Measurements from ENCODE around the gene KIF1A.
"Not testable (repeated sequence)": the region's sequence is repeated elsewhere in the genome, so short reads cannot be mapped to it uniquely, and the experiment has no call there.

Gene KIF1A

GRCh38 chr2:240716130-240716798 lies 103.8 kb downstream of the KIF1A start:
- DNase-seq: no peak

GRCh38 chr2:240714747-240715725 lies 105.0 kb downstream of the KIF1A start:
- DNase-seq: no peak

- no peak for DNase-seq
These were observed 105.9 kb downstream of the KIF1A start for GRCh38 chr2:240713928-240714746.

- no peak for DNase-seq
These were observed 106.7 kb downstream of the KIF1A start for GRCh38 chr2:240713071-240713927.

- no peak for DNase-seq
These were observed 107.9 kb downstream of the KIF1A start for GRCh38 chr2:240712121-240712520.

- no peak for DNase-seq
These were observed 108.3 kb downstream of the KIF1A start for GRCh38 chr2:240711701-240712100.

- no peak for DNase-seq
These were observed 108.7 kb downstream of the KIF1A start for GRCh38 chr2:240711296-240711695.

- no peak for DNase-seq
These were observed 111.6 kb downstream of the KIF1A start for GRCh38 chr2:240708457-240708856.

- DNase-seq: no peak
These were observed 112.2 kb downstream of the KIF1A start for GRCh38 chr2:240707821-240708220.

- no peak for DNase-seq
These were observed 112.8 kb downstream of the KIF1A start for GRCh38 chr2:240707043-240707756.

- DNase-seq: no peak
These were observed 114.7 kb downstream of the KIF1A start for GRCh38 chr2:240705204-240705791.

- DNase-seq: no peak
These were observed 115.4 kb downstream of the KIF1A start for GRCh38 chr2:240704651-240705050.

- DNase-seq: no peak
These were observed 116.3 kb downstream of the KIF1A start for GRCh38 chr2:240703417-240704341.

GRCh38 chr2:240702640-240703011 lies 117.4 kb downstream of the KIF1A start:
- DNase-seq: no peak

GRCh38 chr2:240701736-240702639 lies 118.0 kb downstream of the KIF1A start:
- DNase-seq: no peak

GRCh38 chr2:240701091-240701735 lies 118.8 kb downstream of the KIF1A start:
- no peak for DNase-seq

GRCh38 chr2:240700616-240701015 lies 119.4 kb downstream of the KIF1A start:
- not testable (repeated sequence) for DNase-seq

GRCh38 chr2:240699835-240700234 lies 120.2 kb downstream of the KIF1A start:
- not testable (repeated sequence) for DNase-seq
